IMR-90 (cell line): ENCODE measurements around the gene UBL3.

Experiments used
- CEBPB ChIP-seq: IDR thresholded peaks from 2 replicates; pipeline ENCODE4 v1.6.1; 2012; ENCODE audit warnings: low read depth, low read length, improper control_type of control experiment
- CTCF ChIP-seq: conservative IDR thresholded peaks from 2 replicates; pipeline ENCODE4 v1.5.1; 2012; ENCODE audit warnings: mild to moderate bottlenecking, low read depth, low read length, improper control_type of control experiment
- MAFK ChIP-seq: IDR thresholded peaks from 2 replicates; pipeline ENCODE4 v1.6.1; 2012; ENCODE audit warnings: low read depth, low read length, improper control_type of control experiment
- MAZ ChIP-seq: IDR thresholded peaks from 2 replicates; pipeline ENCODE4 v1.6.1; 2012; ENCODE audit warnings: low read depth, mild to moderate bottlenecking, low read length, improper control_type of control experiment, moderate library complexity, borderline replicate concordance
- MXI1 ChIP-seq: IDR thresholded peaks from 2 replicates; pipeline ENCODE4 v1.6.1; 2012; ENCODE audit warnings: low read depth, mild to moderate bottlenecking, low read length, moderate library complexity, borderline replicate concordance
- NFE2L2 ChIP-seq: fragments of 150-350 bp; IDR thresholded peaks from 2 replicates; pipeline ENCODE4 v1.6.1; 2016; ENCODE audit warnings: low read depth, mild to moderate bottlenecking, low read length
- POLR2A ChIP-seq: IDR thresholded peaks from 2 replicates; pipeline ENCODE4 v1.6.1; 2012; ENCODE audit warnings: mild to moderate bottlenecking, low read depth, low read length
- RCOR1 ChIP-seq: IDR thresholded peaks from 2 replicates; pipeline ENCODE4 v1.6.1; 2012; ENCODE audit warnings: mild to moderate bottlenecking, low read length, improper control_type of control experiment; ENCODE audit not compliant: insufficient replicate concordance
- RFX5 ChIP-seq: IDR thresholded peaks from 2 replicates; pipeline ENCODE4 v1.8.0; 2012; ENCODE audit warnings: low read depth, mild to moderate bottlenecking, low read length, moderate library complexity
- USF2 ChIP-seq: fragments of 150-350 bp; IDR thresholded peaks from 2 replicates; pipeline ENCODE4 v1.6.1; 2017; ENCODE audit warnings: mild to moderate bottlenecking, antibody characterized with exemption, low read length, low read depth

- TF ChIP-seq CTCF: no peak
- TF ChIP-seq CEBPB: no peak
- TF ChIP-seq POLR2A: no peak
- no peak for TF ChIP-seq MAFK
- TF ChIP-seq NFE2L2: no peak
- no peak for TF ChIP-seq MAZ
- no peak for TF ChIP-seq MXI1
- no peak for TF ChIP-seq RFX5
- no peak for TF ChIP-seq USF2
- no peak for TF ChIP-seq RCOR1
Observed at GRCh38 chr13:29753618-29754472, 96.6 kb downstream of the UBL3 start.
